Neural cell (in vitro differentiated cells): ENCODE results near the gene ZNF107. TPM values are rescaled to one million over a fixed set of nuclear protein-coding genes. Genes with fewer than 3 reads are reported as not detected.

Experiments used
- H2AFZ ChIP-seq: fragments of 200-600, 300-800 bp; sonication (generic), shearing (Covaris generic); 2 replicates; pipeline ENCODE4 v1.6.0; 2014; ENCODE audit warnings: low read depth, mild to moderate bottlenecking, antibody characterized with exemption, low read length, moderate library complexity
- H3F3A ChIP-seq: fragments of 200-600 bp; shearing (Covaris generic); 2 replicates; pipeline ENCODE4 v1.6.1; 2016; ENCODE audit warnings: mild to moderate bottlenecking, moderate library complexity, mixed read lengths, antibody characterized with exemption, low read length; ENCODE audit not compliant: insufficient read depth, poor library complexity, severe bottlenecking
- H3K27ac ChIP-seq: fragments of 200-600, 300-800 bp; sonication (generic), shearing (Covaris generic); 2 replicates; pipeline ENCODE4 v1.5.1; 2014; ENCODE audit warnings: mild to moderate bottlenecking, low read length, moderate library complexity
- H3K27me3 ChIP-seq: fragments of 300-800, 200-600 bp; sonication (generic), shearing (Covaris generic); 2 replicates; pipeline ENCODE4 v1.6.0; 2014; ENCODE audit warnings: mild to moderate bottlenecking, low read depth, low read length, moderate library complexity; ENCODE audit not compliant: insufficient read depth
- H3K36me3 ChIP-seq: fragments of 300-800, 200-600 bp; sonication (generic), shearing (Covaris generic); 2 replicates; pipeline ENCODE4 v1.5.1; 2014; ENCODE audit warnings: mild to moderate bottlenecking, antibody characterized with exemption, low read length, moderate library complexity; ENCODE audit not compliant: insufficient read depth
- H3K4me2 ChIP-seq: fragments of 300-800, 200-600 bp; sonication (generic), shearing (Covaris generic); 2 replicates; pipeline ENCODE4 v1.6.0; 2014; ENCODE audit warnings: mild to moderate bottlenecking, low read length
- H3K4me3 ChIP-seq: fragments of 300-800, 200-600 bp; sonication (generic), shearing (Covaris generic); 2 replicates; pipeline ENCODE4 v1.5.1; 2014; ENCODE audit warnings: mild to moderate bottlenecking, low read length, moderate library complexity
- H3K79me2 ChIP-seq: fragments of 200-600 bp; shearing (Covaris generic); replicated peaks from 2 replicates; pipeline ENCODE4 v1.6.0; 2014; ENCODE audit warnings: mild to moderate bottlenecking, low read length, moderate library complexity; ENCODE audit not compliant: insufficient read depth
- H3K9ac ChIP-seq: fragments of 300-800, 200-600 bp; sonication (generic), shearing (Covaris generic); 2 replicates; pipeline ENCODE4 v1.6.1; 2016; ENCODE audit warnings: mild to moderate bottlenecking, low read length, mixed read lengths
- H3K9me2 ChIP-seq: fragments of 200-600 bp; shearing (Covaris generic); 2 replicates; pipeline ENCODE4 v1.6.1; 2016; ENCODE audit warnings: mild to moderate bottlenecking, low read length, mixed read lengths; ENCODE audit not compliant: insufficient read depth
- H3K9me3 ChIP-seq: fragments of 200-600, 300-800 bp; sonication (generic), shearing (Covaris generic); 2 replicates; pipeline ENCODE4 v1.6.1; 2016; ENCODE audit warnings: mild to moderate bottlenecking, mixed run types, low read length, moderate library complexity, mixed read lengths
- H4K20me1 ChIP-seq: fragments of 200-600 bp; shearing (Covaris generic); 2 replicates; pipeline ENCODE4 v1.6.1; 2016; ENCODE audit warnings: mild to moderate bottlenecking, mixed run types; ENCODE audit not compliant: insufficient read depth
- CTCF ChIP-seq: fragments of 450-650 bp; IDR thresholded peaks from 2 replicates; pipeline ENCODE4 v1.5.1; 2014; ENCODE audit warnings: antibody characterized with exemption, mild to moderate bottlenecking, moderate library complexity; ENCODE audit not compliant: poor library complexity, severe bottlenecking
- EP300 ChIP-seq: fragments of 450-650 bp; conservative IDR thresholded peaks from 2 replicates; pipeline ENCODE4 v1.6.1; 2014; ENCODE audit warnings: antibody characterized with exemption, mild to moderate bottlenecking, moderate library complexity; ENCODE audit not compliant: poor library complexity, severe bottlenecking
- EZH2 ChIP-seq: fragments of 200-600, 300-800 bp; shearing (Covaris generic), sonication (generic); IDR thresholded peaks from 2 replicates; pipeline ENCODE4 v1.6.1; 2014; ENCODE audit warnings: antibody characterized with exemption, low read length, borderline replicate concordance, mild to moderate bottlenecking; ENCODE audit not compliant: insufficient read depth, poor library complexity, severe bottlenecking
- MXI1 ChIP-seq: fragments of 450-650 bp; conservative IDR thresholded peaks from 2 replicates; pipeline ENCODE4 v1.6.1; 2014; ENCODE audit warnings: antibody characterized with exemption, mild to moderate bottlenecking; ENCODE audit not compliant: poor library complexity, severe bottlenecking
- POLR2AphosphoS5 ChIP-seq: IDR thresholded peaks from 2 replicates; pipeline ENCODE4 v1.6.1; 2012
- RAD21 ChIP-seq: fragments of 450-650 bp; conservative IDR thresholded peaks from 2 replicates; pipeline ENCODE4 v1.6.1; 2014; ENCODE audit warnings: antibody characterized with exemption, mild to moderate bottlenecking, moderate library complexity
- REST ChIP-seq: IDR thresholded peaks from 2 replicates; pipeline ENCODE4 v1.6.1; 2012; ENCODE audit warnings: borderline replicate concordance
- SMC3 ChIP-seq: fragments of 450-650 bp; conservative IDR thresholded peaks from 2 replicates; pipeline ENCODE4 v1.6.1; 2014; ENCODE audit warnings: antibody characterized with exemption, mild to moderate bottlenecking, moderate library complexity; ENCODE audit not compliant: poor library complexity
- TAF1 ChIP-seq: IDR thresholded peaks from 2 replicates; pipeline ENCODE4 v1.6.1; 2012; ENCODE audit warnings: low read depth
- polyA plus RNA-seq: library from polyadenylated mRNA; depleted of rRNA; stranded (reverse); fragments of >200 nt; gene quantifications from 2 replicates; pipeline ENCODE4 v1.2.3, GENCODE V29; 2014

Gene ZNF107
- polyA plus RNA-seq, 1 donor from 2014 or later, result 7.9 TPM

GRCh38 chr7:64642046-64642445, 23.9 kb upstream of the ZNF107 start:
- no peak overlapping the region for H3K4me2 ChIP-seq
- no peaks in the 10 kb centered on the region for H3K27me3 ChIP-seq
- no peak for TF ChIP-seq CTCF
- TF ChIP-seq REST, result no peak
- TF ChIP-seq RAD21, result no peak
- no peak for TF ChIP-seq MXI1
- TF ChIP-seq TAF1, result no peak
- TF ChIP-seq EZH2, result no peak
- TF ChIP-seq EP300, result no peak
- no peak for TF ChIP-seq POLR2AphosphoS5
- TF ChIP-seq SMC3, result no peak
- H3K36me3 ChIP-seq, result no peaks in the 10 kb centered on the region
- H3K4me3 ChIP-seq, result no peak overlapping the region
- H3K9ac ChIP-seq, result no peak overlapping the region
- H3K27ac ChIP-seq, result no peak overlapping the region
- peaks cover 3% of the 10 kb centered on the region for H3K9me3 ChIP-seq
- H3F3A ChIP-seq, result no peaks in the 10 kb centered on the region
- no peaks in the 10 kb centered on the region for H4K20me1 ChIP-seq
- H3K79me2 ChIP-seq, result no peaks in the 10 kb centered on the region
- no peaks in the 10 kb centered on the region for H3K9me2 ChIP-seq
- no peak overlapping the region for H2AFZ ChIP-seq

- H3K9me2 ChIP-seq, result no peaks in the 10 kb centered on the region
- no peaks in the 10 kb centered on the region for H3K27me3 ChIP-seq
- no peaks in the 10 kb centered on the region for H3K36me3 ChIP-seq
- H3K9me3 ChIP-seq, result peaks cover 3% of the 10 kb centered on the region
- no peak overlapping the region for H2AFZ ChIP-seq
- H3K4me2 ChIP-seq, result no peak overlapping the region
- no peaks in the 10 kb centered on the region for H3F3A ChIP-seq
- H3K79me2 ChIP-seq, result no peaks in the 10 kb centered on the region
- H3K27ac ChIP-seq, result no peak overlapping the region
- H3K4me3 ChIP-seq, result no peak overlapping the region
- no peaks in the 10 kb centered on the region for H4K20me1 ChIP-seq
- TF ChIP-seq CTCF (no peak), TAF1 (no peak), EP300 (no peak), EZH2 (no peak), RAD21 (no peak), MXI1 (no peak), REST (no peak), POLR2AphosphoS5 (no peak), SMC3 (no peak)
- no peak overlapping the region for H3K9ac ChIP-seq
Observed at GRCh38 chr7:64642875-64643274, 23.1 kb upstream of the ZNF107 start.
